Raji (cell line): Measurements from ENCODE around the gene PEX3.

Experiments used
- POLR2A ChIP-seq: IDR thresholded peaks from 2 replicates; pipeline ENCODE4 v1.6.1; 2011; ENCODE audit warnings: low read depth, low read length, control low read depth; ENCODE audit not compliant: insufficient read depth

The PEX3 gene

DNA sequence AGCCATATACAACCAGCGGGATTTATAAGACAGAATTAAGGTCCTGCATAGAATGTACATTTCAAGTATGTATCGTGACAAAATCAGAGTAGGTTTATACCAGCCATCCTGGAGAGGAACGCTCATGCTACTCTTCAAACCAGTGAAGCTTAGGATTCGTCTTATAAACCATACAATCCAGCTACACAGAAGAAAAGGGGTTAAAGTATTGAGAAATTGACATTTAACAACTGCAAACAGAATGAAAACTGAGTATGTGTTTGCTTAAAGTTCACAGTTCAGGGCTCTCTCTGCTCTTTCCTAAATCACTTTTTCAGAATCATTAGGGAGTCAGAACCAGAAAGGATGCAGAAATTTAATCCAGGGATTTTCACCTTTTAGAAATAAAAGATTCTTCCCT lies 18.0 kb upstream of the PEX3 start:
- no peak for TF ChIP-seq POLR2A

DNA sequence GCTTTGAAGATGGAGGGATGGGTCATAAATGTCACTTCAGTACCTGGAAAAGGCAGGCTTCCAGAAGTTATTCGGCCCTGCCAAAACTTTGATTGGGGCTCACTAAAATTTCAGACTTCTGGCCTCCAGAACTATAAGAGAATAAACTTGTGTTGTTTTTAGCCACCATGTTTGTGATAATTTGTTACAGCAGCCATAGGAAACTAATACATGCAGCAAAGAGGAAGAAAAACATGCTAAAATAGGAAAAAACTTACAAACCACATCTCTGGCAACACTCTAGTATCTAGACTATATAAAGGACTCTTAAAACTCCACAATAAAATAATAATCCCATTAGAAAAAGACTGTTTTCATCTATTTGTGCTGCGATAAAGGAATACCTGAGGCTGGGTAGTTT lies 9.6 kb upstream of the PEX3 start:
- TF ChIP-seq POLR2A = no peak

DNA sequence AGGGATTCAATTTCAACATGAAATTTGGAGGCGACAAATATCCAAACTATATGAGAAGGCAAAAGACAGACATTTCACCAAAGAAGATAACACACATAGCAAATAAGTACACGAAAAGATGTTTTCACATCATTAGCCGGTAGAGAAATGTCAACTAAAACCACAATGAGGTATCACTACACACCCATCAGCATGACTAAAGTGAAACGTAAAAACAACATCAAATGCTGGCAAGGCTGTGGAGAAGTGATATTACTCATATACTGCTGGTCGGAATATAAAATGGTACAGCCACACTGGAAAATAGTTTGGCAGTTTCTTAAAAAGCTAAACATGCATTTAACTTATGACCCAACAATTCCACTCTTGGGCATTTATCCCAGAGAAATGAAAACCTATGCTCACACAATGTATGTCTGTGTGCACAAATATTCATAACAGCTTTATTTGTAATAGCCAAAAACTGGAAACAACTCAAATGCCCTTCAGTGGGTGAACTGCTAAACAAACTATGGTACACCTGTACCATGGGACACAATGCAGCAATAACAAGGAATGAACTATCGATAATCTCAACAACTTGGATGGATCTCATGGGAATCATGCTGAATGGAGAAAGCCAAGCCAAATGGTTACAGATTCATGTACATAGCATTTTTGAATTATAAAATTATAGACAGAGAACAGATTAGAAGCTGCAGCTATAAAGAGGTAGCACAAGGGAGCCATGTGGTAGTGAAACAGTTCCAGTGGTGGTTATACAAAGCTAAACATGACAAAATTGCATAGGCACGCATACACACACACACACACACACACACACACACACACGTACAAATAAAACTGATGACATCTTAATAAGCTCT lies 8.7 kb upstream of the PEX3 start:
- no peak for TF ChIP-seq POLR2A

DNA sequence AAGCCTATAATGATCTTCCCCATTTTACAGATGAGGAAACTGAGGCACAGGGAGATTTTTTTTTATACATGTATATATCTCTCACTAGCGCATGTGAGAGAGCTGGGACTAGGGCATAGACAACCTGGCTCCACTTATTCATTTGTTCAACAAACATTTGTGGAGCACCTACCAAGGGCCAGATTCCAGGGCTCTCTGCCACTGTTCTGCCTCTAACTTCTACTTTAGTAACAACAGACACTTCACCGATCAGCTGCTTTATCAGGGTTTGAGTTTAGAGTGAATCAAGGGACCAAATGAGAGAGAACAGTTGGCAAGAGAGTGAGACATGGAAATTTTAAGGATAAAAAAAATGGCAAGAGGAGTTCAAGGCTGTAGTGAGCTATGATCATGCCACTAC lies 7.5 kb upstream of the PEX3 start:
- no peak for TF ChIP-seq POLR2A

DNA sequence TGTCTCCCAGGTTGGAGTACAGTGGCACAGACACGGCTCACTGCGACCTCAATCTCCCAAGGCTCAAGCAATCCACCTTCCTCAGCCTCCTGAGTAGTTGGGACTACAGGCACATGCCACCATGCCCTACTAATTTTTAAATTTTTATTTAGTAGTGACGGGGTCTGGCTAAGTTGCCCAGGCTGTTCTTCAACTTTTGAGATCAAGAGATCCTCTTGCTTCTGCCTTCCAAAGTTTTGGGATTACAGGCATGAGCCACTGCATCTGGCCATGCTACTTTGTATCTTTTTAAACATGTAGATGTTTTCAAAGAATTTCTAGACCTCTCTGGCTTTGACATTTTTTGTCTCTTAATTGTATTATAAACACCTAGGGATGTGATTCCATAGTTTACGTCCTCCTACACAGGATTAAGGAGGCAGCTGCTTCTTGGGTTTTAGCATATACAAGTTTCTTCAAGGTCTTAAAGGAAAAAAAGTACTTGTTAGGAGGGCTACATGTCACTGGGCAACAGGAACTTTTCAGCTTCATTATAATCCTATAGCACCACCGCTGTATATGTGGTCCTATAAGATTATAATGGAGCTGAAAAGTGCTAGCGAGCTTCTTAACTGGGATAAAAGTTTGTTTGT lies 1.4 kb upstream of the PEX3 start:
- TF ChIP-seq POLR2A = no peak

DNA sequence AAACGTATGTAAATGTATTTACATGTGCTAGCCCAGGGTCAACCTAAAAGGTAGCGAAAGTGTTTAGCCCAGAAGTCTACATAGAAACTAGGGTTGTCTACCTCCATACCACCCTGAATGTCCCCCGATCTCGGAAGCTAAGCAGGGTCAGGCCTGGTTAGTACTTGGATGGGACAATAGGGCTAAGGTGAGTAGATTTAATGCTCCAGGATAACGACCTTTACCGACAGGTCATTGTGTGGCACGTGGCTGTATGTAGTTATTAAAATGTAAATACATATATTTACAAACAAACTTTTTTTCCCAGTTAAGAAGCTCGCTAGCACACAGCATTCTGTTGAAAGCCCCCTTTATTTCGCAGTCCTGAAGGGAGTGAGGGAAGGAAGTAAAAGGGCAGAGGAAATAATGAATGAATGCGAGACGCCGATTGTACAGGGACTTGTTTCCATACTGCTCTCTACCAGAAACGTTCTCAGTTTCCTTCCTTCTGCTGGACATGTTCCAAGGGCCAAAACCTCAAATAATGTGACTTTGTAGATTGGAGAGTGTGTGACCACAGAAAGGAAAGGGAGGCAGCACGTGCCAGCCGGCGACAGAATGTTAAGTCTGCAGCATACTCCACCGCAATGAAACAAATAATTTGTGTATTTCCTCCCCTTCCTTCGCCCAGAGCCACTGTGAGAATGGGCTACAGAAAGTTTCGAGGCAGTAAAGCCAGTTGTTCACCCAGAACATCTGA lies 722 bp upstream of the PEX3 start:
- no peak for TF ChIP-seq POLR2A

DNA sequence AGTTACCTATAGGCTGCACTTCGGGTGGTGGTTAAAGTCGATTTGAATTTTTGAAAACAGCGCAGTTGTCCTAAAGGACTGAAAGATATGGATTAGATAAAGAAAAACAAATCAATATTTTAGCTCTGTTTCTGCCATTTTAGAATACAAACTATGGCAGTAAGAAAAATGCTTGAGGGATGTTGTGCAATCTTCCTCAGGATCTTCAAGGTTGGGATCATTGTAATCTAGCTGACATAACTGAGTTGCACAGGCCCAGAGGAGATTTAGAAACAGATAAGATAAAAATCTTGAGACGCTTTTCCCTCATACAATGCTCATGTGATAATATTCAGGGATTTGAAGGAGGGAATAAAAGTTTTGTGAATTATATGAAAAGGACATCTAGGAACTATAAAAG lies 926 bp downstream of the PEX3 start:
- TF ChIP-seq POLR2A = no peak

DNA sequence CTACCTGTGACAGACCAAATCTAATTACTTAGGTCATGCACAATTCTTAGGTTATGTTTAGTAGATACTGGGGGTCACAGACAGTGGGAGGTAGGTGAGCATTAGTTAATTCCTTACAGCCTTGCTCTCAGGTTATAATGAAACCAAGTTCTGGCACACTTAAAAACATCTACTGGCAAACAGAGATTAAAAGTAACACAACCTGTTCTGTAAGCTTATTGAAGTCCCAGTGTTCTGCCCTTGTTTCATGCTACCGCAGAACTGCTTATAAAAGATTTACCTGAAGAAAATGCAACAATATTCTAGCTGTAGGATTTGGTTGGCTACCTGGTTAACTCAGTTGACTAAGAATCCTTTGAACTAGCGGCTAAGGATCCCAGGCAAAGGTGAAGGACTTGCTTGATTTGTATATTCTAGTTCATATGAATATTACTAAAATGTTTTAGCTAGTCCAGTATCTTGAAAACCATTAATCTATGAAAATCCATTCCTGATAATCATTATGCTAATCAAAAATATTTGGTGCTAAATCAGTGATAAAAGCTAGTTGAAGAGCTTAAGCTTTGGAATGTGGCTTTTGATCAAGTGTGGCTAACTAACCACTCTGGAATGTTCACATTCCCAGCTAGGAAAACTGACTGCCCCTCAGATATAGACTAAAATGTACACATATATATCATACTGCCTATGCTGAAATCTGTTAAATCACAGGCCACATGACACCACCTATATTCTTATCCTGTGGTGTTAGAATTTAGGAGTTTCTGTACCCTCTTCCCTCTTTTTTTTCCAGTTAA lies 7.2 kb downstream of the PEX3 start:
- TF ChIP-seq POLR2A = no peak

DNA sequence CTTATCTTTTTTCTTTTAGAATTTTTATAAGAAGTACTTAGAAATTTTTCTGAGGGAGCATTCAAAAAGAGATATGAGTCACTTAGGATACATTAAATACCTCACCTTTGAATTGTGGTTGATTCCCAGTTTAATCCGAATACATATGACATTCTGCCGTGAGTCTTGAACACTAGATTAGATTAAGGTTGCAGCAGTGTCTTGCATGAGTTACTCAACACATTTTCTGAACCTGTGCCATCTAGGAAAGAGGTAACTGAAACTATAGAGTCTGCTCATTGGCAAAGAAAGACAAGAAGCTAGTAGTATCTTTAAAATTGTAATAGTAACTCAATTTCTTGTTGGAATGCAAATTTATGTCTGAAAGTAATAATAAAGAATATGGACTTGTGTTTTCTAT lies 14.9 kb downstream of the PEX3 start:
- TF ChIP-seq POLR2A = no peak

DNA sequence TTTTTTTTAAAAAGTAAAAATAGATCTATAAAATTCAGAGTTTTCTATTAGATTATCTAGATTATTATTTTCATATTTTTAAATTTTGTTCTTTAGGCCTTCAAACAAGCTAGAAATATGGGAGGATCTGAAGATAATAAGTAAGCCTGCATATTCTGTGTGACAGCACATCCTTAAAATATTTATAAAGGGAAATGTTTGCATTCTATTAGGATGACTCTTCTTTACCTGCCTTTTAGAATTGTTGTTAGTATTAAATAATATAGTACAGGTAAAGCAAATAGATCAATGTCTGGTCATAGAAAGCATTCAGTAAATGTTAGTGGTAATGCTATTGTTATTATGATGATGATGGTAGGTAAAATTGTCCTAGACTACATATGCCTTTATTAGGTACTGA lies 17.4 kb downstream of the PEX3 start:
- no peak for TF ChIP-seq POLR2A

DNA sequence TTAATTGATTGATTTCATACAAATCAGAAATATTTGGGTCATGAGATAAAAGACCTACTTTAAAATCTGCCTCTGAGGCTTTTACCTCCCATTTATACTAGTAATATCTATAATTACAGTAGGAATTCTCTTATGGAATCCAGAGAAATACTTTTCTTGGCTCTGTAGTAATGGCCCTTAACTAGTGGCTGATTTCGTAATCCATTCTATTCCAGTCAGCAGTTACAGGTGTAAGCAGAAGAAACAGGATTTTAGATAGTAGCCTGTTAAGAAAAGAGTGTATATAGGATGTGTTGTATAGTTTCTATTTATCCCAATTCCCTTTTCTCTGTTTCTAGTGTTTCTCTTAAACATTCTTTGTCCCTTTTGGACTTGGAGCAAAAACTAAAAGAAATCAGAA lies 21.2 kb downstream of the PEX3 start:
- no peak for TF ChIP-seq POLR2A

DNA sequence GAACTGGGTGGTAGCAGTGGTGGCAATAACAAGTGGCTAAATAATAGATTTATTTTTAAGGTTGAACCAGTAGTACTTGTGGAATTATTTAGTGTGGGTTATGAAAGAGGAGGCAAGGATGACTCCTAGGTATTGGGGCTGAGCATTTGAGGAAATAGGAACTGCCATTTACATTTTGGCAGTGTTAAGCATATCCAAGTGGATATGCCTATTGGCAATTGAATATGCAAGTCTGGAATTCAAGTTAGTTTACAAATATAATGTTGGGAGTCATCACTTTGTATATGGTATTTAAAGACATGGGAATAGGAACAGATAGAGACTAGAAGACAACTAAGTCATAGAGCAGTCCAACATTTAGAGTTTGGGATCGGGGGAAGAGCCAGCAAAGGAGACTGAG lies 25.9 kb downstream of the PEX3 start:
- TF ChIP-seq POLR2A = no peak

DNA sequence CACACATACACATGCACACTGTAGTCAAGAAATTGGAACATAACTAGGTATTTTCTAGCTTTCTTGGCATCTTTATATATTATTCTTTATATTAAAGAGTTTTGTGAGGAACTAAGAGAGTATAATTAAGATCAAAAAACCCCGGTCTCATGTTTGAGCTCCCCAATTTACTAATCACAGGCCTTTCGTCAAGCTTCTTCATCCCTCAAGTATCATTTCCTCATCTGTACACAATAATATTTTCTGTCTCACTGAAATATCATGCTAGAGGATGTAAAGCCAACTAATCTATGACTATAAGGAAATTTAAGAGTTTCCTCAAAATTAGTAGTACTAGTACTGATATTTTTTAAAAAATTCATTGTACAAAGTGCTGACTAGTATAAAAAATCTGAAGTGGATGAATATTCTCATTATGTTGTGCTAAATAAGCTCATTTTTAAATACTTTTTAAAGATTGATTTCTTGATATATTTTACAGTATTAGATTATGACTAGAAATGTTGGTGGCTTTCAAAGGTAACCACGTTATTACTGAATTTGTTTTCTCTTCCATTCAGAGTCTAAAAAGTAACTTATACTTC lies 28.0 kb downstream of the PEX3 start:
- no peak for TF ChIP-seq POLR2A

DNA sequence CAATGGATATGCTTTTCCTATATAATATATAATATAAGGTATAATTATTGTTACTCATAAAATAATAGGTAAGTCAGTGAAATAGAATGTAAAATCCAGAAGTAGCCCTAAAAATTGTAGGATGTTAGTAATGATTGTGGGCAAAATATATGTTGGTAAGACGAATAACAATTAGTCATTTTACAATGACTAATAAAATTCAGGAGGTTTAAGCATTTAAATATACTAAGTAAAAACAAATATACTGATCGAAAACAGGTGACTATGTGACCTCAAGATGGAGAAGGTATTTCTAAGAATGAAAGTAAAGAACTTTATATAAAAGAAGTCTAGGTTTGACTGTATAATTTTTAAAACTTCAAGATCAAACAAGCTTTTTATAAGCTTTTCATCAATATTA lies 32.0 kb downstream of the PEX3 start:
- no peak for TF ChIP-seq POLR2A

DNA sequence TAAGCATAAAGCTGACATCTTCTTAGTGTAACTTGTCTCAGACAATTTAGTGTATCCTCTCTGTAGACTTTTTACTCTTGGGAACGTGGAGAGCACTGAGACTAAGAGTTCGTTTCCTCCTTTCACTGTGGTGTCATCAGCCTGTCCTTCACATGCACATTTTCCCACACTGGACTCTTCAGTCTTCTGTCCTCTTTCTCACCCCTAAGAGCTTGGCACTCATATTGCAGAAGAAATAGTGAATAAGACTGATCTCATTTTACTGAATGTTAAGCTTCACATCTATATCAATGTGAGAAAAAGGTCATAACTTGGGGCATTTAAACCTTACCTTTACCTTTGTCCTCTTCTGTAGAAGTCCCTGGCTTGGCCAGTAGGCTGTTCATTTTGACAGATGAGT lies 35.4 kb downstream of the PEX3 start:
- no peak for TF ChIP-seq POLR2A
